Memory B cell (primary cell): ENCODE measurements around the gene RPRD1A.
A peak's percentile ranks its signal among the peaks of the same experiment; 100 is the strongest.
"Not testable (repeated sequence)": the region's sequence is repeated elsewhere in the genome, so short reads cannot be mapped to it uniquely, and the experiment has no call there.

Experiments used
- ATAC-seq: fragments of 150-1000 bp; cut with Tn5 transposase; 2 replicates; pipeline ENCODE4 v1.10.0; 2021; ENCODE audit warnings: low read depth, mild to moderate bottlenecking, moderate library complexity
- DNase-seq, 2 donors: peaks; one replicate each; pipeline ENCODE4 v3.0.0; 2022; ENCODE audit warnings: low spot score in 2 of 2
- H3K27ac Mint-ChIP-seq: one replicate; pipeline ENCODE4 v1.8.0; 2022; ENCODE audit warnings: mild to moderate bottlenecking, moderate library complexity, mixed read lengths
- H3K27me3 Mint-ChIP-seq: one replicate; pipeline ENCODE4 v1.8.0; 2022; ENCODE audit warnings: mixed read lengths
- H3K36me3 Mint-ChIP-seq: one replicate; pipeline ENCODE4 v1.8.0; 2022; ENCODE audit warnings: mild to moderate bottlenecking, mixed read lengths
- H3K4me1 Mint-ChIP-seq: one replicate; pipeline ENCODE4 v1.8.0; 2022; ENCODE audit warnings: mixed read lengths
- H3K4me3 Mint-ChIP-seq: one replicate; pipeline ENCODE4 v1.8.0; 2022; ENCODE audit warnings: mild to moderate bottlenecking, moderate library complexity, mixed read lengths
- H3K9me3 Mint-ChIP-seq: one replicate; pipeline ENCODE4 v1.8.0; 2022; ENCODE audit warnings: mixed read lengths

Gene RPRD1A

GRCh38 chr18:36031903-36032302 is 35.5 kb downstream of the RPRD1A start:
- Mint-ChIP-seq H3K4me3 (peak overlapping the region; percentile 56), H3K4me1 (peaks cover 24% of the 10 kb centered on the region), H3K27ac (peak overlapping the region; percentile 59), H3K9me3 (no peaks in the 10 kb centered on the region), H3K27me3 (no peaks in the 10 kb centered on the region), H3K36me3 (peaks cover 13% of the 10 kb centered on the region)
- no peak for DNase-seq
- no peak for ATAC-seq

- DNase-seq (no peak), ATAC-seq (peak; percentile 77)
- no peaks in the 10 kb centered on the region for H3K9me3 Mint-ChIP-seq
- H3K36me3 Mint-ChIP-seq: peaks cover 15% of the 10 kb centered on the region
- H3K4me3 Mint-ChIP-seq: peak overlapping the region; percentile 56
- no peaks in the 10 kb centered on the region for H3K27me3 Mint-ChIP-seq
- H3K4me1 Mint-ChIP-seq: peaks cover 24% of the 10 kb centered on the region
- H3K27ac Mint-ChIP-seq: peak overlapping the region; percentile 59
Observed at GRCh38 chr18:36031407-36031806, 36.0 kb downstream of the RPRD1A start.

- DNase-seq: no peak
- H3K27ac Mint-ChIP-seq: peak overlapping the region; percentile 60
- H3K4me3 Mint-ChIP-seq: no peak overlapping the region
- peaks cover 14% of the 10 kb centered on the region for H3K4me1 Mint-ChIP-seq
- H3K27me3 Mint-ChIP-seq: no peaks in the 10 kb centered on the region
- H3K36me3 Mint-ChIP-seq: peaks cover 23% of the 10 kb centered on the region
- ATAC-seq: no peak
- no peaks in the 10 kb centered on the region for H3K9me3 Mint-ChIP-seq
Observed at GRCh38 chr18:36028859-36029258, 38.5 kb downstream of the RPRD1A start.

DNA sequence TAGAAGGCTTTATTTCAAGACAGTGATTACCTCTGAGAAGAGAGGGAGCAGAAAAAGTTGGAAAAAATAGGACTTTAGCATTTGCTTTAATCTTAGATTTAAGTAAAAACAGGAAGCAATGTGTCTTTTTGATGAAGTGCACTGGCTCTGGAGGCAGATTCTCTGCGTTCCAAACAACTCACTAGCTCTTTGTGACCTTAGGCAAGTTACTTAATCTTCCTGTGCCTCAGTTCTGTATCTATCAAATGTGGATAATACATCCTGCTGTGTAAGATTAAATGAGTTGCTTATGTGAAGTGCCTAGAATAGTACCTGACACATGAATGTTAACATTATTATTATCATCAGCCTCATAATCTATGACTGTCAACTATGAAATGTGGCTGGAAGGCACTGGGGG is 42.3 kb downstream of the RPRD1A start:
- Mint-ChIP-seq H3K27me3 (no peaks in the 10 kb centered on the region), H3K9me3 (no peaks in the 10 kb centered on the region), H3K36me3 (peaks cover 16% of the 10 kb centered on the region), H3K4me1 (no peaks in the 10 kb centered on the region), H3K4me3 (no peak overlapping the region), H3K27ac (no peak overlapping the region)
- no peak for DNase-seq
- ATAC-seq: no peak

DNA sequence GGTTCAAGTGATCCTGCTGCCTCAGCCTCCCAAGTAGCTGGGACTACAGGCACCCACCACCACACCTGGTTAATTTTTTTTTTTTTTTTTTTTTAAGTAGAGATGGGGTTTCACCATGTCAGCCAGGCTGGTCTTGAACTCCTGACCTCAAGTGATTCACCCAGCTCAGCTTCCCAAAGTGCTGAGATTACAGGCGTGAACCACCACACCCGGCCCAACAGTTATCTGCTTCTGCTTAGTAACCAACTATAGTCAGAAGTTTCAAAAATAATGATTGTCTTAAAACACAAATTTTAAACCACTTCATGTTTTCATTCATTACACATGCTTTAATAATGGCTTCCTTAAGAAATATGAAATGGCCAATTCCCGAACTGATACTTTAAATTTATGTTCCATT is 43.1 kb downstream of the RPRD1A start:
- not testable (repeated sequence) for H3K9me3 Mint-ChIP-seq, H3K27me3 Mint-ChIP-seq, DNase-seq, H3K4me1 Mint-ChIP-seq, H3K4me3 Mint-ChIP-seq, H3K27ac Mint-ChIP-seq, ATAC-seq
- peaks cover 16% of the 10 kb centered on the region for H3K36me3 Mint-ChIP-seq

GRCh38 chr18:36023336-36023735 is 44.0 kb downstream of the RPRD1A start:
- peaks cover 3% of the 10 kb centered on the region for H3K4me1 Mint-ChIP-seq
- DNase-seq: no peak
- H3K27ac Mint-ChIP-seq: no peak overlapping the region
- H3K4me3 Mint-ChIP-seq: no peak overlapping the region
- ATAC-seq: no peak
- H3K9me3 Mint-ChIP-seq: no peaks in the 10 kb centered on the region
- no peaks in the 10 kb centered on the region for H3K27me3 Mint-ChIP-seq
- peaks cover 12% of the 10 kb centered on the region for H3K36me3 Mint-ChIP-seq

DNA sequence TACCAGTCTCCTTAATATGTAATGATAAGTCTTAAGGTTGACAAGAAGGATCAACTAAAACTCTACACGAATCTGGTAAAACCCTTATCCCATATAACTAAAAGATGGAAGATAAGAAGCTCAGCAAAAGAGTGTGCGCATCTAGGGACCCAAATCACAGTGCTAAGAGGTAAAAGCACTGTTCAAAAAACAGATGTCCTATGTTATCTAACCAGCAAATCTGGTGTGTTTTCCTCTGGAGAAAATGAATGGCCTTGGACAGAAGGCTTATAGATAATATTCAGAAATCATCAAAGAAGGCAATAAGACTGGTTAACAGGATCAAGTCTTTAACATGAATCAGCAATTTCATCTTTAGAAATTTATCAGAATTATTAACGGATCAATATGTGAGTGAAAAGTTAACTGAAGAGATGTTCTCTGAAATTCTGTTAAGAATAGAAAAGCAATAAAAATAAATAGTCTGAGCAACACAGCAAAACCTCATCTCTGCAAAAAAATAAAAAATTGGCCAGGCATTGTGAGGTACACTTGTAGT is 47.1 kb downstream of the RPRD1A start:
- H3K9me3 Mint-ChIP-seq: no peaks in the 10 kb centered on the region
- no peak overlapping the region for H3K27ac Mint-ChIP-seq
- no peak for ATAC-seq
- DNase-seq: no peak
- H3K36me3 Mint-ChIP-seq: peaks cover 3% of the 10 kb centered on the region
- H3K4me1 Mint-ChIP-seq: peaks cover 16% of the 10 kb centered on the region
- H3K4me3 Mint-ChIP-seq: no peak overlapping the region
- H3K27me3 Mint-ChIP-seq: no peaks in the 10 kb centered on the region

GRCh38 chr18:36017232-36017631 is 50.1 kb downstream of the RPRD1A start:
- H3K9me3 Mint-ChIP-seq: no peaks in the 10 kb centered on the region
- no peak overlapping the region for H3K27ac Mint-ChIP-seq
- no peaks in the 10 kb centered on the region for H3K36me3 Mint-ChIP-seq
- no peak for DNase-seq
- H3K4me1 Mint-ChIP-seq: peaks cover 18% of the 10 kb centered on the region
- H3K4me3 Mint-ChIP-seq: no peak overlapping the region
- no peak for ATAC-seq
- no peaks in the 10 kb centered on the region for H3K27me3 Mint-ChIP-seq

DNA sequence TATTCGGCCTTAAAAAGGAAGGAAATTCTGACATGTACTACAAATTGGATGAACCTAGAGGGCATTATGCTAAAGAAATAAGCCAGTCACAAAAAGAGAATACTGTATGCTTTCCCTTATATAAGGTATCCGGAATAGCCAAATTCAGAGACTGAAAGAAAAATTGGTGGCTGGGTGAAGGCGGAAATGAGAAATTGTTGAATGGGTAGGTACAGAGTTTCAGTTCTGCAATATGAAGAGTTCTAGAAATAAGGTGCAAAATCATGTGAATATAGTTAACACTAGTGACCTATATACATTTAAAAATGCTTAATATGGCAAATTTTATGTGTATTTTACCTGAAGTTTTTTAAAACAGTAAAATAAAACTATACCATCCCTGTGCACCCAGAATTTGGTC is 51.7 kb downstream of the RPRD1A start:
- Mint-ChIP-seq H3K27ac (no peak overlapping the region), H3K9me3 (no peaks in the 10 kb centered on the region), H3K4me3 (no peak overlapping the region), H3K4me1 (peaks cover 18% of the 10 kb centered on the region), H3K36me3 (no peaks in the 10 kb centered on the region), H3K27me3 (no peaks in the 10 kb centered on the region)
- DNase-seq: peak in 1 of 2 donors; percentile 47
- peak; percentile 91 for ATAC-seq

- Mint-ChIP-seq H3K27ac (no peak overlapping the region), H3K27me3 (no peaks in the 10 kb centered on the region), H3K4me3 (no peak overlapping the region), H3K9me3 (no peaks in the 10 kb centered on the region), H3K4me1 (peaks cover 20% of the 10 kb centered on the region), H3K36me3 (no peaks in the 10 kb centered on the region)
- no peak for DNase-seq
- no peak for ATAC-seq
Observed at GRCh38 chr18:36012891-36013290, 54.5 kb downstream of the RPRD1A start.

GRCh38 chr18:36009214-36009613 is 58.1 kb downstream of the RPRD1A start:
- H3K27me3 Mint-ChIP-seq: no peaks in the 10 kb centered on the region
- peaks cover 4% of the 10 kb centered on the region for H3K4me1 Mint-ChIP-seq
- ATAC-seq (no peak), DNase-seq (no peak)
- no peaks in the 10 kb centered on the region for H3K36me3 Mint-ChIP-seq
- no peak overlapping the region for H3K27ac Mint-ChIP-seq
- no peak overlapping the region for H3K4me3 Mint-ChIP-seq
- H3K9me3 Mint-ChIP-seq: no peaks in the 10 kb centered on the region

GRCh38 chr18:36006997-36007396 is 60.4 kb downstream of the RPRD1A start:
- Mint-ChIP-seq H3K9me3 (no peaks in the 10 kb centered on the region), H3K4me3 (no peak overlapping the region), H3K27ac (no peak overlapping the region), H3K27me3 (no peaks in the 10 kb centered on the region), H3K36me3 (no peaks in the 10 kb centered on the region), H3K4me1 (peaks cover 4% of the 10 kb centered on the region)
- DNase-seq (no peak), ATAC-seq (no peak)

GRCh38 chr18:35999925-36000324 is 67.4 kb downstream of the RPRD1A start:
- Mint-ChIP-seq H3K36me3 (no peaks in the 10 kb centered on the region), H3K27me3 (no peaks in the 10 kb centered on the region), H3K4me1 (peaks cover 25% of the 10 kb centered on the region), H3K9me3 (no peaks in the 10 kb centered on the region), H3K4me3 (no peak overlapping the region), H3K27ac (no peak overlapping the region)
- DNase-seq (no peak), ATAC-seq (no peak)

GRCh38 chr18:35998967-35999366 is 68.4 kb downstream of the RPRD1A start:
- Mint-ChIP-seq H3K27me3 (no peaks in the 10 kb centered on the region), H3K27ac (no peak overlapping the region), H3K4me3 (no peak overlapping the region), H3K36me3 (no peaks in the 10 kb centered on the region), H3K9me3 (no peaks in the 10 kb centered on the region), H3K4me1 (peaks cover 25% of the 10 kb centered on the region)
- DNase-seq: no peak
- peak; percentile 49 for ATAC-seq

DNA sequence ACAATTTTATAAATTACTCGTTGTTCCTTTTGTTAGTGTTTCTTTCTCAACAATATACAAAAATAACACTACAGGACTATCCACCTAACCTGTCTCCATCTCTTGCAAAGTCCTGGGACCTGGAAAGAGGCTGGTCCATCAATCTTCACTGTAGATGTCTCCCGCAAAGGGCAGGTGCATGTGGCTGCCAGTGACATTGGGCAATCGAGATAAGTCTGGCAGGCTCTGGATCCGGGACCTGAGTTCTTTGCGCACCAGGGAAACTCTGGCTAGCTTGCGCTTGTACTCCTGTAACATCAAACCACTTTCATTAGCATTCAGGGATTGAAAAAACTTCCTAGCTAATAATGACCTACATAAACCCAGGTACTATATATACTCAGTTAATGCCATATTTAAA is 74.3 kb downstream of the RPRD1A start:
- no peaks in the 10 kb centered on the region for H3K9me3 Mint-ChIP-seq
- H3K27me3 Mint-ChIP-seq: no peaks in the 10 kb centered on the region
- H3K27ac Mint-ChIP-seq: no peak overlapping the region
- H3K4me1 Mint-ChIP-seq: no peaks in the 10 kb centered on the region
- ATAC-seq (no peak), DNase-seq (no peak)
- H3K4me3 Mint-ChIP-seq: no peak overlapping the region
- peaks cover 7% of the 10 kb centered on the region for H3K36me3 Mint-ChIP-seq
